ENCODE results near the gene CRYGN. TPM values are rescaled to one million over a fixed set of nuclear protein-coding genes. Genes with fewer than 3 reads are reported as not detected.

The CRYGN gene
- polyA plus RNA-seq, 3 donors from 2014 or later = not detected

GRCh38 chr7:151454305-151454704 lies 14.4 kb upstream of the CRYGN start:
- no peak overlapping the region for H3K4me3 Mint-ChIP-seq
- H3K27me3 Mint-ChIP-seq (ENCODE audit: low read depth in 3 of 3) = peaks cover 0 to 7% (median 2%) of the 10 kb centered on the region in 3 donors
- H3K27ac Mint-ChIP-seq = no peak overlapping the region
- H3K4me1 Mint-ChIP-seq = no peaks in the 10 kb centered on the region
- no peaks in the 10 kb centered on the region for H3K9me3 Mint-ChIP-seq
- H3K36me3 Mint-ChIP-seq = no peaks in the 10 kb centered on the region
- DNase-seq = no peak

GRCh38 chr7:151453326-151453791 lies 13.4 kb upstream of the CRYGN start:
- Mint-ChIP-seq H3K27ac (no peak overlapping the region), H3K9me3 (no peaks in the 10 kb centered on the region), H3K4me1 (no peaks in the 10 kb centered on the region), H3K4me3 (no peak overlapping the region), H3K36me3 (no peaks in the 10 kb centered on the region), H3K27me3 (ENCODE audit: low read depth in 3 of 3) (peaks cover 0 to 7% (median 2%) of the 10 kb centered on the region in 3 donors)
- DNase-seq = no peak

- H3K36me3 Mint-ChIP-seq = no peaks in the 10 kb centered on the region
- no peak for DNase-seq
- H3K27me3 Mint-ChIP-seq (ENCODE audit: low read depth in 3 of 3) = peaks cover 0 to 7% (median under 1%) of the 10 kb centered on the region in 3 donors
These were observed 12.9 kb upstream of the CRYGN start for GRCh38 chr7:151452680-151453325.

DNA sequence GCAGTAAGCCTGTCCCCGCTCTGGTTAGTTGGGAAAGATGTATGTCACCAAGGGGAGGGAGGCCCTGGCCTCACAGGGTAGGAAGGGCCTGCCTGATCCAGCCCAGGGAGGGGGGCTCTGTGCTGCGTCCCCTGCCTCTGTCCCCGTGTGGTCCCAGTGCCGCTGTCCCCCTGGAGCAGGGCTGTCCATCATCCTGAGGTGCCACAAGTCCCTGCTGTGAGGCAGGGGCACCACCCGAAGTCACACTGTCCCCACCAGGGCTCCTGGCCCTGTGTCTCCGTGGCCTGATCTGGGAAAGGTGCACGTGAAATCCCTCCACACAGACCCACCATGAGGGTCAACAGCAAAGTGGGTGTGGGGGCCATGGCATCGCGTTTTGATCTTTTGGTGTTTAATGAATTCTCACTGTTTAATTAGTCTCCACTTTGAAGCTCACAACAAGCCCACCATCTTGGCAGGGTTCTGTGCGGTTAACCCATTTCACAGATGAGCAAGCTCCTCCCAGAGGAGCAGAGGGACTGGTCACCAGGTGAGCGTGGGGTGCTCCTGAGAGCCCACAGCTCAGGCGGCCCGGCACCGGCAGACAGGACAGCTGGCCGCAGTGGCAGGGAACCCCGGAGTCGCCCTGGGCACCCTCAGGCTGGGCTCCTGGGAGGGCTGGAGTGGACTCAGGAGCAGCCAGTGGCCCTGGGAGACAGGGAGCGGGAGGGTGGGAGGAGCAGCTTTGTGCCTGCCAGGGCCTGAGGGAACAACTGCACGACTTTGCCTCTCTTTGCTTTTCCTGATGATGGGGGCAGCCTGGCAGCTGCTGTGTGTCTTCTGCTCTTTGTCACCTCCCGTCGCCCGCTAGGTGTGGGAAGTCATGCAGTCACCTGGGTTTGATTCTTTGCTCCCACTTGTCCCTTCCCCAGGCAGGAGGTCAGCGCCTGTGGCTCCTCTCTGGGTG lies 12.0 kb upstream of the CRYGN start:
- no peak for DNase-seq

More at GRCh38 chr7:151452680-151453325, 12.9 kb upstream of the CRYGN start:
- Mint-ChIP-seq H3K4me1 (no peaks in the 10 kb centered on the region), H3K4me3 (no peak overlapping the region), H3K27ac (no peak overlapping the region), H3K9me3 (no peaks in the 10 kb centered on the region)

DNA sequence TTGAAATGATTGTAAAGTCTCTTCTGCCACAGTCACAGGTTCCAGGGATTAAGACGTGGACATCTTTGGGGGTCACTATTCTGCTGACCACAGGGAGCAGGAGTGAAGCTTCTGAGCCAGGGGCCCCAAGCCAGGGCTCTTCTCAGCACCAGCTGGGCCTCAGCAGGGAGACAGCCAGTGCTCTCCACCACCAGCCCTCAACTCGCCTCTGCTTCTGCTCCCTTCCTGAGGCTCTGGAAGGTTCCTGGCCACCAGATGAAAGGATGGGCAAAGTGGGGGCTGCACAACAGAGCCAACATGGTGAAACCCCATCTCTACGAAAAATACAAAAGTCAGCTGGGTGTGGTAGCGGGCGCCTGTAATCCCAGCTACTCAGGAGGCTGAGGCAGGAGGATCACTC lies 11.2 kb upstream of the CRYGN start:
- Mint-ChIP-seq H3K4me1 (no peaks in the 10 kb centered on the region), H3K27me3 (ENCODE audit: low read depth in 3 of 3) (peaks cover 0 to 3% (median 0%) of the 10 kb centered on the region in 3 donors), H3K36me3 (no peaks in the 10 kb centered on the region), H3K9me3 (no peaks in the 10 kb centered on the region), H3K4me3 (no peak overlapping the region), H3K27ac (no peak overlapping the region)
- DNase-seq = no peak

More for the DNA sequence above, 12.0 kb upstream of the CRYGN start:
- Mint-ChIP-seq H3K27ac (no peak overlapping the region), H3K4me1 (no peaks in the 10 kb centered on the region), H3K9me3 (no peaks in the 10 kb centered on the region), H3K27me3 (ENCODE audit: low read depth in 3 of 3) (peaks cover 0 to 3% (median 0%) of the 10 kb centered on the region in 3 donors), H3K36me3 (no peaks in the 10 kb centered on the region), H3K4me3 (no peak overlapping the region)

DNA sequence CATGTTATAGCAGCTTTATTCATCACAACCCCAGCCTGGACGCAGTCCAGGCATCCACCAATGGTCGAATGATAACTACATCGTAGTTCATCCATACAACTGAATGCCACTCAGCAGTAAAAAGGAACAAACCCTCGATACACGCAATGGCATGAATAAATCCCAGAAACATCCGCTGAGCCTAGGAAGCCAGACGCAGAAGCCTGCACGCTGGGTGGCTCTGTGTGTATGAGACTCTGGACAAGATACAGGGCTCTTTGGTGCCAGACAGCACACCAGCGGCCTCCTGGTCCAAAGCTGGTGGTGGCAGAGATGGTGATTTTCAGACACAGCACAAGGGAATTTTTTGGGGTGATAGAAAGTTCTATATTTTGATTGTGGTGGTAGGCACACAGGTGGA lies 10.0 kb upstream of the CRYGN start:
- H3K27ac Mint-ChIP-seq = no peak overlapping the region
- no peaks in the 10 kb centered on the region for H3K4me1 Mint-ChIP-seq
- no peaks in the 10 kb centered on the region for H3K36me3 Mint-ChIP-seq
- no peak for DNase-seq
- H3K4me3 Mint-ChIP-seq = peak overlapping the region in 1 of 5 donors; percentile 36
- H3K9me3 Mint-ChIP-seq = no peaks in the 10 kb centered on the region
- peaks cover 0 to 6% (median 0%) of the 10 kb centered on the region in 3 donors for H3K27me3 Mint-ChIP-seq (ENCODE audit: low read depth in 3 of 3)

DNA sequence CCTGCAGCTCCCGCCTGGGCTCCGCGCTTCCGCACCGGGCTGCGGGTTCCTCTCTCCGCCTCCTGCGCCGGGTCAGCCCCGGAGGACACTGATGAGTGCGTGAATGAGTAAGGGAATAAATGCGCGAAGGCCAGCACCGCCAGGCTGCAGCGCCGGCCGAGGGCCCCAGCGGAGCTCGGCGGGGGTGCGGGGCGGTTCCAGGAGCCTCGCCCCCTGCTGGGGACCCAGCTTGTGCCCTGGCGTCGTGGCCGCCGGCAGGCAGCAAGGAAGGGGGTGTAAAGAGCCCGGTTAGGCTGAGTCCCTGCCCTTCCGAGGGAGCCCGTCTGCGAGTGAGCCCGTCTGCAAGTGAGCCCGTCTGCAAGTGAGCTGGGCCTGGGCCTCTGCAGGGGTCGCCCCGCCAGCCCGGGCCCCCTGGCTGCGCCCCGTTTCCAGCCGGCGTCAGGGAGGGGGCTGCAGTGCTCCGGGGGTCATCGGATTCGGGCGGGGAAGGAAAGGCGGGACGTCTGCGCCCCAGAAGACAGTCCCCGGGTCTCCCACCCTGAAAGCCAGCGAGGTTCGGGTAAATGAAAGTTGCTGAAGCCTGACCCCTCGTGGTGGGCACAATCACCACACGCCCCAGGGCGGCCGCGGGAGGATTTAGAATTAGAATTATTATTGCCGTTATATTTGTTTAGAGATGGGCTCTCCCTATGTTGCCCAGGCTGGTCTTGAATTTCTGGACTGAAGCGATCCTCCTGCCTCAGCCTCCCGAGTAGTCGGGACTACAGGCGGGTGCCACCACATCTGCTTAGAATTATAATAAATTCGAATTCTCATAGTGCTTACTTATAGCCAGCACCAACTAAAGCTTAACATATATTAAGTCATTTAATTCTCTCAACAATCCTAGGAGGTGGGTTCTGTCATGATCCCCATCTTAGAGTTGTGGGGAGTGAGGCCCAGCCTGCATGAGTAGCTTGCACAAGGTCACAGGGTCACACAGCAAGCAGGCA lies 8.6 kb upstream of the CRYGN start:
- Mint-ChIP-seq H3K27me3 (ENCODE audit: low read depth in 3 of 3) (peaks cover 0 to 6% (median 0%) of the 10 kb centered on the region in 3 donors), H3K4me3 (peak overlapping the region; percentile 81 to 87 (median 81)), H3K36me3 (no peaks in the 10 kb centered on the region), H3K27ac (peak overlapping the region in 2 of 6 donors; percentile 30 to 45), H3K9me3 (no peaks in the 10 kb centered on the region), H3K4me1 (no peaks in the 10 kb centered on the region)
- peak; percentile 68 to 76 (median 76) for DNase-seq

DNA sequence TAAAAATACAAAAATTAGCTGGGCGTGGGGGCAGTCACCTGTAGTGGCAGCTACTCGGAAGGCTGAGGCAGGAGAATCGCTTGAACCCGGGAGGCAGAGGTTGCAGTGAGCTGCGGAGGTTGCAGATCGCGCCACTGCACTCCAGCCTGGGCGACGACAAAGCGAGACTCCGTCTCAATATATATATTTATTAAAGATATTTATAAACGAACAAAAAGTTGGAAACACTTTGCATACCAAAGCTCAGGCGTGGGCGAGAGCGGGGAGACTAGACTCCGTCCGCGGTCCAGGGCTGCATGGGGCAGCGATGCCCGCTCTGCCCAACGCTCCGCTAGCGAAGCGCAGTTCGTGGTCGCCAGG lies 7.9 kb upstream of the CRYGN start:
- no peak for DNase-seq
- no peaks in the 10 kb centered on the region for H3K4me1 Mint-ChIP-seq
- peaks cover 0 to 8% (median 3%) of the 10 kb centered on the region in 3 donors for H3K27me3 Mint-ChIP-seq (ENCODE audit: low read depth in 3 of 3)
- H3K27ac Mint-ChIP-seq = peak overlapping the region in 1 of 6 donors; percentile 40
- no peaks in the 10 kb centered on the region for H3K9me3 Mint-ChIP-seq
- H3K4me3 Mint-ChIP-seq = peak overlapping the region; percentile 79 to 87 (median 81)
- no peaks in the 10 kb centered on the region for H3K36me3 Mint-ChIP-seq

GRCh38 chr7:151447312-151447711 lies 7.4 kb upstream of the CRYGN start:
- Mint-ChIP-seq H3K4me3 (peak overlapping the region in 1 of 5 donors; percentile 56), H3K9me3 (no peaks in the 10 kb centered on the region), H3K36me3 (no peaks in the 10 kb centered on the region), H3K4me1 (no peaks in the 10 kb centered on the region), H3K27ac (no peak overlapping the region), H3K27me3 (ENCODE audit: low read depth in 3 of 3) (peaks cover 0 to 8% (median 3%) of the 10 kb centered on the region in 3 donors)
- DNase-seq = no peak

DNA sequence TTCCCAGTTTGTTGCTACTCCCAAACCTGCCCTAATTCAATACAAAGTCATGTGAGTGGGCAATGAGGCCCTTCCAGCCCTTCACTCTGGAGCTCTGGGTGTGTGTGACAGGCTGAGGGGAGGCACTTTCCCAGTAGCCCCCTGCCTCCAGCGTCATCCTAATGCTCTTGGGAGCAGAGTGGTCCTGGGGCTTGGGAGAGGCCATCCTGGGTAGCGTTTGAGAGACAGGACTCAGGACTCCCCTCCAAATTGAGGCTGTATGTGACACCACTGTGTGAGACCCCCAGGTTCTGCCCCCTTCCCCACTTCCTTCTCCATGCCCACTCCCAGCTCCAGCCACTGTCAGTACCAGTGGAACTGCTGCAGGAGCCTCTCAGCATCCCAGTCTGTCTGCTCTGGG lies 6.5 kb upstream of the CRYGN start:
- H3K27me3 Mint-ChIP-seq (ENCODE audit: low read depth in 3 of 3) = peaks cover 0 to 8% (median 4%) of the 10 kb centered on the region in 3 donors

GRCh38 chr7:151444632-151445031 lies 4.7 kb upstream of the CRYGN start:
- H3K9me3 Mint-ChIP-seq = no peaks in the 10 kb centered on the region
- no peak for DNase-seq
- H3K27ac Mint-ChIP-seq = no peak overlapping the region
- H3K4me1 Mint-ChIP-seq = peaks cover 0 to 16% of the 10 kb centered on the region in 2 donors
- no peak overlapping the region for H3K4me3 Mint-ChIP-seq
- H3K36me3 Mint-ChIP-seq = no peaks in the 10 kb centered on the region
- peaks cover 0 to 10% (median 8%) of the 10 kb centered on the region in 3 donors for H3K27me3 Mint-ChIP-seq (ENCODE audit: low read depth in 3 of 3)

More for the DNA sequence above, 6.5 kb upstream of the CRYGN start:
- peaks cover 0 to 8% of the 10 kb centered on the region in 2 donors for H3K4me1 Mint-ChIP-seq
- peak overlapping the region in 2 of 5 donors; percentile 15 to 40 for H3K4me3 Mint-ChIP-seq
- H3K9me3 Mint-ChIP-seq = no peaks in the 10 kb centered on the region
- H3K27ac Mint-ChIP-seq = no peak overlapping the region
- H3K36me3 Mint-ChIP-seq = no peaks in the 10 kb centered on the region
- DNase-seq = no peak

GRCh38 chr7:151442776-151443496 lies 3.0 kb upstream of the CRYGN start:
- DNase-seq = no peak
- peak overlapping the region in 1 of 6 donors; percentile 2 for H3K27ac Mint-ChIP-seq
- no peaks in the 10 kb centered on the region for H3K9me3 Mint-ChIP-seq
- H3K36me3 Mint-ChIP-seq = no peaks in the 10 kb centered on the region
- H3K4me1 Mint-ChIP-seq = peaks cover 0 to 16% of the 10 kb centered on the region in 2 donors
- no peak overlapping the region for H3K4me3 Mint-ChIP-seq
- peaks cover 5 to 13% (median 8%) of the 10 kb centered on the region in 3 donors for H3K27me3 Mint-ChIP-seq (ENCODE audit: low read depth in 3 of 3)

Measured in immature natural killer cell (primary cell).